Activated CD4-positive, alpha-beta T cell treated with anti-CD3 and anti-CD28 coated beads, Interleukin-2, amount 10 ng/mL, durations not matched to agents 24 days and 14 days (primary cell): ENCODE data around the gene ZZZ3. TPM values are rescaled to one million over a fixed set of nuclear protein-coding genes. Genes with fewer than 3 reads are reported as not detected.

ENCODE experiments used
- total RNA-seq: library from RNA; stranded (reverse); gene quantifications from 2 replicates; pipeline ENCODE4 v1.2.3, GENCODE V29; 2022

Gene ZZZ3
- total RNA-seq, 1 donor from 2014 or later: 41.6 TPM

Other genes with a start within 250 kb of the ZZZ3 start
- 39.9 and 47.4 TPM in 2 replicates for gene USP33, start 77.2 kb upstream of the ZZZ3 start, total RNA-seq
- gene MIGA1, start 97.0 kb upstream of the ZZZ3 start, total RNA-seq: 7.5 and 7.6 TPM in 2 replicates
- gene NEXN, start 206.0 kb upstream of the ZZZ3 start, total RNA-seq: 0.44 and 0.64 TPM in 2 replicates